KOPT-K1 (cell line): ENCODE results near the gene PLAC8.
"Not testable (repeated sequence)": the region's sequence is repeated elsewhere in the genome, so short reads cannot be mapped to it uniquely, and the experiment has no call there.

Source experiments
- H3K27ac ChIP-seq: fragments of 200-600 bp; sonication (generic); 2 replicates; pipeline ENCODE4 v1.5.1; 2016; ENCODE audit warnings: antibody characterized with exemption, mild to moderate bottlenecking, low read depth, low read length; ENCODE audit not compliant: poor library complexity, severe bottlenecking
- H3K36me3 ChIP-seq: fragments of 200-600 bp; sonication (generic); 2 replicates; pipeline ENCODE4 v1.5.1; 2017; ENCODE audit warnings: antibody characterized with exemption, mild to moderate bottlenecking, low read length, moderate library complexity; ENCODE audit not compliant: insufficient read depth
- H3K9me3 ChIP-seq: fragments of 200-600 bp; sonication (generic); 2 replicates; pipeline ENCODE4 v1.5.1; 2017; ENCODE audit warnings: antibody characterized with exemption, low read length, mild to moderate bottlenecking; ENCODE audit not compliant: insufficient read depth, poor library complexity, severe bottlenecking

Gene PLAC8

DNA sequence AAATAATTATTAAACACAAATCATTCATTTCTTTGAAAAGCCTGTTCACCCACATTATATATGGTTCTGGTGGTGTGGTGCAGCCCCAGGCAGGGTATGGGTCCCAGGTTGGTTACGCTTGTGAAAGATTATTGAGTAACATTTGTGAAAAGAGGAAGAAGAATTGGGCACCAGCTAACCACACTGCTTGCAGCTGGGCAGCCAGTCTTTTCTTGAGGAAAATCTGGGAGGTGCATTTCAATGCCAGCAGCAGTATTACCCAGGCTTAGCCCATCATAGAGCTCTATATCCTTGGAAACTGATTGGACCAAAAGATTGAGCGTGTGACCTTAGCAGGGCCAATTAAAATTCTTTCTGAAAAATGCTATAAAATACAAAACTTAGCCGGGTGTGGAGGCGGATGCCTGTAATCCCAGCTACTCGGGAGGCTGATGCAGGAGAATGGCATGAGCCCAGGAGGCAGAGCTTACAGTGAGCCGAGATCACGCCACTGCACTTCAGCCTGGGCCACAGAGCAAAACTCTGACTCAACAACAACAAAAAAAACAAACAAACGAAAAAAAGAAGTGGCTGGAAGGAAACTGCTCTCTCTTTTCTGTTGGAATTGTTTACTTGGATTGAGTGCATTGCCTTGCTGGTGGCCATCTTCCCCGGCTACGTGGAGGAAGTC is 9.7 kb upstream of the PLAC8 start:
- peaks cover 18% of the 10 kb centered on the region for H3K9me3 ChIP-seq
- no peak overlapping the region for H3K27ac ChIP-seq
- no peaks in the 10 kb centered on the region for H3K36me3 ChIP-seq

- Histone ChIP-seq H3K27ac (no peak overlapping the region), H3K36me3 (no peaks in the 10 kb centered on the region), H3K9me3 (peaks cover 12% of the 10 kb centered on the region)
Measured at GRCh38 chr4:83121246-83121645, 6.7 kb upstream of the PLAC8 start.

DNA sequence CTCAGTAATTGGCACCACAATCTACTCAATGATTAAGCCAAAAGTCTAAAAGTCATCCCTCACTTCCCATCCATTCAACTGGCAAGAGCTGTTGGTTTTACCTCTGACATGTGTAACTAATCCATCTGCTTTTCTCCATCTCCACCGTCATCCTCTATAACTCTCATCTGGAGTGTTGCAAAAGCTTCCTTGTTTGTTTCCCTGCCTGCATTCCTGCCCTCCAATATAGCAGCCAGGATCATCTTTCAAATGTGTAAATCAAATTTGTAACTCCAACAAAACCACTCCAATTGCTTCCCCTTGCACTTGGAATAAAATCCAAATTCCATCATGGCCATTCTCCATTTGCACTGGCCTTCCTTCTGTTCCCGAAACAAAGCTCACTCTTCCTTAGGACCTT is 4.3 kb upstream of the PLAC8 start:
- Histone ChIP-seq H3K36me3 (no peaks in the 10 kb centered on the region), H3K27ac (no peak overlapping the region)

GRCh38 chr4:83115656-83116285 is 1.2 kb upstream of the PLAC8 start:
- H3K27ac ChIP-seq: no peak overlapping the region

More for the DNA sequence above, 4.3 kb upstream of the PLAC8 start:
- peaks cover 12% of the 10 kb centered on the region for H3K9me3 ChIP-seq

GRCh38 chr4:83115000-83115399 is 471 bp upstream of the PLAC8 start:
- H3K27ac ChIP-seq: peak overlapping the region; percentile 58
- H3K9me3 ChIP-seq: no peaks in the 10 kb centered on the region
- no peaks in the 10 kb centered on the region for H3K36me3 ChIP-seq

More at GRCh38 chr4:83115656-83116285, 1.2 kb upstream of the PLAC8 start:
- H3K9me3 ChIP-seq: no peaks in the 10 kb centered on the region
- no peaks in the 10 kb centered on the region for H3K36me3 ChIP-seq

- H3K36me3 ChIP-seq: no peaks in the 10 kb centered on the region
Measured at GRCh38 chr4:83113429-83113786, 1.1 kb downstream of the PLAC8 start.

GRCh38 chr4:83112678-83113428 is 1.7 kb downstream of the PLAC8 start:
- no peaks in the 10 kb centered on the region for H3K9me3 ChIP-seq
- peak overlapping the region; percentile 78 for H3K27ac ChIP-seq
- H3K36me3 ChIP-seq: no peaks in the 10 kb centered on the region

More at GRCh38 chr4:83113429-83113786, 1.1 kb downstream of the PLAC8 start:
- Histone ChIP-seq H3K9me3 (no peaks in the 10 kb centered on the region), H3K27ac (peak overlapping the region; percentile 78)

GRCh38 chr4:83112231-83112630 is 2.3 kb downstream of the PLAC8 start:
- Histone ChIP-seq H3K9me3 (no peaks in the 10 kb centered on the region), H3K27ac (peak overlapping the region; percentile 78), H3K36me3 (no peaks in the 10 kb centered on the region)

- H3K36me3 ChIP-seq, H3K9me3 ChIP-seq: not testable (repeated sequence)
- peak overlapping the region; percentile 78 for H3K27ac ChIP-seq
Measured at GRCh38 chr4:83111751-83112141, 2.8 kb downstream of the PLAC8 start.

DNA sequence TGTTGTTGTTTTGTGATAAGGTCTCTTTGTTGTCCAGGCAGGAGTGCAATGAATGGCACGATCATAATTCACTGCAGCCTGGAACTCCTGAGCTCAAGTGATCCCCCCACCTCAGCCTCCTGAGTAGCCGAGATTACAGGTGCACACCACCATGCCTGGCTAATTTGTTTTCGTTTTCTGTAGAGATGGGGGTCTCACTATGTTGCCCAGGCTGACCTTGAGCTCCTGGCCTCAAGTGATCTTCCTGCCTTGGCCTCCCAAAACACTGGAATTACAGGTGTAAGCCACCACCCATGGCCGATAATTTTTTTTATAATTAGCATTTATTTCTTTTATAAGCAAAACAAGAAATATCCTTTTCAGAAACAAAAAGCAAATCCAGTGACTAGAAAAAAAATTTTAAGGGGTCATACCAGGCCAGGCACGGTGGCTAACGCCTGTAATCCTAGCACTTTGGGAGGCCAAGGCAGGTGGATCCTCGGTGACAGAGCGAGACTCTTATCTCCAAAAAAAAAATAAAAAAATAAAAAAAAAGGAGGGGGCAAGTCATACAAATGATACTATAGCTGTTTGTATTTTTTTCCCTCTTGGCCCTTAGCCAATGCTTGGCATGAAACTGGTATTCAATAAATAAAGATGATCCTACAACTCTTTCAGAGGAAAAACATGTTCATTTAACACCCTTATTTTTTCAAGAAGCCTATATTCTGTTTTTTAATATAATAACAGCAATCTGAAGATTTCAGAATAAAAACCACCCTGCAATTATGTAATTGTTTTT is 3.4 kb downstream of the PLAC8 start:
- no peaks in the 10 kb centered on the region for H3K9me3 ChIP-seq
- peak overlapping the region; percentile 78 for H3K27ac ChIP-seq

GRCh38 chr4:83110223-83110945 is 4.1 kb downstream of the PLAC8 start:
- Histone ChIP-seq H3K36me3 (peaks cover 5% of the 10 kb centered on the region; the same call in 1 of the 2 replicates), H3K9me3 (no peaks in the 10 kb centered on the region), H3K27ac (peak overlapping the region; percentile 78)

More for the DNA sequence above, 3.4 kb downstream of the PLAC8 start:
- H3K36me3 ChIP-seq: peaks cover 3% of the 10 kb centered on the region; the same call in 1 of the 2 replicates

DNA sequence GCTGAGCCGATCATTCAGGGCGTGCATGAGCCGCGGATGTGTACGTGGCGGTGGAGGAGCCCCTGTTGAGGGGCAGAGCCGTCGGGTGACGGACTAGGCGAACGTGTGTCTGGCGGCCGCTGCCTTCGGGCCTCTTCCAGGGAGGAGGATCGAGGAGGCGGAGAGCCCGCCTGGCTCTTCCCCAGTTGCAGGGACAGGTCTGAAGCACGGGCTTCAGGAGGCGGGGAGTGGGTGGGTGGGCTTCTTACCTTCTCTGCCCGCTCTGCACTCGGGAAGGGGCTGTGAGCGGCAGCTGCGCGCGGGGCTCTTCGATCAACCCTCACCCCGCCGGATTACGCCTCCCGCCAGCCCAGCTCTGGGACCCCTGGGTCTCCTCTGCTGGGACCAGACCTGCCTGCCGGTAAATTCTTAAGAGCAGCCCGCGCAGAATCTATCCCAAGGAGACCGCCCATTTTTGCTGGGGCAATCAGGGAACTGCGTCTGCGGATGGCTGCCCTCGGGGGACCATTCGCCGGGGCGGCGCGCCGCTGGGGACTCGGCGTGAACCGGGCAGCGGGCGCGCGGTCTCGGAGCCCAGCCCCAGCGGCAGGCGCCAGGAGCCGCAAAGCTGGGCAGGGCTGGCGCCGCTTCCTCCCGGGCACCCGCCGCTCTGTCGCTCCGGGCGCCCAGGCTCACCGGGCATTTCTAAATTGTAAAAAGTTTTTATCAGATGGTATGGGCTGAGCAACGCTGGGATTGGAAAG is 4.9 kb downstream of the PLAC8 start:
- no peaks in the 10 kb centered on the region for H3K9me3 ChIP-seq
- peak overlapping the region; percentile 78 for H3K27ac ChIP-seq
- peaks cover 11% of the 10 kb centered on the region for H3K36me3 ChIP-seq

GRCh38 chr4:83108101-83108861 is 6.2 kb downstream of the PLAC8 start:
- Histone ChIP-seq H3K9me3 (no peaks in the 10 kb centered on the region), H3K36me3 (peaks cover 16% of the 10 kb centered on the region), H3K27ac (no peak overlapping the region)
